Cerebellar cortex (tissue), 1 donor: ENCODE results near the gene HLCS.
"Not testable (repeated sequence)": the region's sequence is repeated elsewhere in the genome, so short reads cannot be mapped to it uniquely, and the experiment has no call there.

Experiments used
- DNase-seq: peaks from one replicate; pipeline ENCODE4 v3.0.0-alpha.2; 2015; ENCODE audit warnings: low spot score

HLCS gene

DNA sequence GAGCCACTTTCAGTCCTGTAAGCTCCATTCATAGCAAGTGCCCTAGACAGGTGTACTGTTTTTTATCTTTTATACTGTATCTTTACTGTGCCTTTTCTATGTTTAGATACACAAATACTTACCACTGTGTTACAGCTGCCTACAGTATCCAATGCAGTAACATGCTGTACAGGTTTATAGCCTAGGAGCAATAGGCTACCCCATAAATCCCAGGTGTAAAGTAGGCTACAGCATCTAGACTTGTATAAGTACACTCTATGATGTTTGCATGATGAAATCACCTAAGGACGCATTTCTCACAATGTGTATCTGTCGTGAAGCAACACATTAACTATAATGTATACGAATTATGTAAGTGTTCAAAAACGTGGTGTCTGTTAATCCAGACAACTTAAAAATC is 10.7 kb downstream of the HLCS start:
- no peak for DNase-seq

DNA sequence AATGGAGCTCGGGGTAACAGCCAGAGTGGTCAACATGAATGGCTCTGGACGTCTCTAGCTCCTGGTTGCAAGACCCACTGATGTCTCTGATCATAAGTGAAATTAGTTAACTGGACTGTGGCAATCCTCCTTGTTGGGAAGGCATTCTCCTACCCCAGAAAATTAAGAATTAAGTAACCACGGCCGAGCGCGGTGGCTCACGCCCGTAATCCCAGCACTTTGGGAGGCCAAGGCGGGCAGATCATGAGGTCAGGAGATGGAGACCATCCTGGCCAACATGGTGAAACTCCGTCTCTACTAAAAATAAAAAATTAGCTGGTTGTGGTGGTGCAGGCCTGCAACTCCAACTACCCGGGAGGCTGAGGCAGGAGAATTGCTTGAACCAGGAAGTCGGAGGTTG is 14.1 kb downstream of the HLCS start:
- not testable (repeated sequence) for DNase-seq

DNA sequence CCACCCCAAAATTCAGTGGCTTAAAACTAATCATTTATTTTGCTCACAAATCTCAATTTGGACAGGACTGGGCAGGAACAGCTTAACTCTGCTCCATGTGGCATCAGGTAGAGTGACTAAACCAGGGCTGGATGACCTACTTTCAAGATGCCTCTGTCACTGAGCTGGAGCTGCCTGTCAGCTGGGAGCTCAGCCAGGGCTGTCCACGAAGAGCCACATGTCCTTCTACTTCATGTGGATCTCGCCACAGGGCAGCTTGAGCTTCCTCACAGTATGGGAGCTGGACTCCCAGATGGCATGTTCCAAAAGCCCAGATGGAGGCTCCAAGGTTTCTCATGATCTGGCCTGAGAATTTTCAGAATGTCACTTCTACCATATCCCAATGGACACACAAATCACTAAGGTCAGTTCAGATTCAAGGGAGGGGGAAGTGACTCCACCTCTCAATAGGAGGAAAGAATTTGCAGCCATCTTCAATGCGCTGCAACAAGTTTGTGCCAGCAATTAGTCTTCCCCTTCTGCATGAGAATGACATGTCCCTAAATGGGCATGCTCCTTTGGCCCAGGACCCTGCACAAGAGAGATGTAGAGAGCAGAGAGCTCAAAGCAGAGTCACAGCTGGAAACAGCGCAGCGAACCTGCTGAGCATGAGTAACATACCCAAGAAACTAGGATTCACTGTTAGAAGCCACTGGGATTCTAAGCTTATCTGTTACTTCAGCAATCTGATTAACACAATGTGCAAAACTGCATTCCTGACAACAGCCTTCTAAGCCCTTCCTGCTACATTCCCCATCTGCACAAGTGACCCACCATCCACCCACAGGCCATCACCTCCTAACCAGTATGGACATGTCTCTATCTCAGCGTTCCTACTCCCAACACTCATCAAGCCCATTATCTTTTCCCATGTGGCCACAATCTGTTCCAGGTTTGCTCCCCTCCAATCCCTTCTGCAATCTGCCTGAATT is 17.0 kb downstream of the HLCS start:
- DNase-seq = peak; percentile 66

DNA sequence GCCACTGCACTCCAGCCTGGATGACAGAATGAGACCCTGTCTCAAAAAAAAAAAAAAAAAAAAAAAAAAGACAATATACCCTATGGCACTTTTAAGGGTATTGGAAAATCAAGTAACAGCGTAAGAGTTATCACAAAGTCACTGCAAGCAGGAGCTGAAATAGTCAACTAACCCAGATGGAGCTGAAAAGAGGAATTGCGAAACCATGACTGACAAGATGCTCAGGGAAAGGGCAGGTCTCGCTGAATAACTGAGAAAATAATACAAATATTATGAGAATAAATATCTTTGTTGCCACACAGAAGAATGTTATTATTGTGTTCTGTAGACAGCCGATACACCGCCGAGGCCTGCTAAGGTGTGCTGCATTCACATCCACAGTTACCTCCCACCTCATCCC is 17.8 kb downstream of the HLCS start:
- DNase-seq = no peak

DNA sequence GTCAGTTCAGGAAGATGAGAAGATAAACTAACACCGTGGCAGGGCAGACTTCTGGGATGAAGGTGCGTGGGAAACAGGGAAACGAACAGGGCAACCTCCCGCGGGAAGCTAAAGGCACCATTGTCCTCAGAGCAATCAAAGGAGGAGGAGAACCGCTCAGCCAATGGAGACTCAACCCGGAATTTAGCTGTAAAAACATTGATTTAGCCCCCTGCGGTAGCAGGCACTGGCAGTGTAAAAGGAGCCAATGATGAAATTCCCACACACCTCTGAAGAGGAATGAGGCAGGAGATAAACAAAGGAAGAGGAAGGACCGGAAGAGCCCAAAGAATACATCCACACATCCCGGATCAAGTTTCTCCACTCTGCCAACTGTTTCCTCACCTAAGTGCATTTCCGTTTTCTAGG is 19.5 kb downstream of the HLCS start:
- no peak for DNase-seq

DNA sequence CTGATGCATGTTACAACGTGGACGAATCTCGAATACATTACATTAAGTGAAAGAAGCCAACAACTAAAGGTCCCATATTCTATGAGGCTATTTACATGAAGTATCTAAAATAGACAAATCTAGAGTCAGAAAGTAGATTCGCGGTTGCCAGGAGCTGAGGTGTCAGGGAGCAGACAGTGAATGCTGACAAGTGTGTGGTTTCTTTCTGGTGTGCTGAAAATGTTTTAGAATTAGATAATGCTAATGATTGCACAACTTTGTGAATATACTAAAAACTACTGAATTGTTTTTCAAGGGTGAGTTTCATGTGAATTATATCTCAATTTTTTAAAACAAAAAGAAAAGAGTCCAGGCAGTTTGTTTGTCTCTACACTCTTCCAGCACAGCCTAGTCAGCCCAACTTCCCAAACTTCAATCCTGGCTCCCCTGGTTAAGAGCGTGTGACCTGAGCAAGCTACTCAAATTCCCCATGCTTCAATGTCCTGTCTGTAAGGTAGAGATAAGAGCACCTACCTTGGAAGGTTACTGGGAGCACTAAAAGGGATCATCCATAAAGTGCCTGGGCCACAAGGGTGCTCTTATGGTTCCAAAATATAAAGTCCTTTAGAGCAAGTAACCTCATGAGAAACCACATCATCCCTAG is 20.9 kb downstream of the HLCS start:
- DNase-seq = no peak

DNA sequence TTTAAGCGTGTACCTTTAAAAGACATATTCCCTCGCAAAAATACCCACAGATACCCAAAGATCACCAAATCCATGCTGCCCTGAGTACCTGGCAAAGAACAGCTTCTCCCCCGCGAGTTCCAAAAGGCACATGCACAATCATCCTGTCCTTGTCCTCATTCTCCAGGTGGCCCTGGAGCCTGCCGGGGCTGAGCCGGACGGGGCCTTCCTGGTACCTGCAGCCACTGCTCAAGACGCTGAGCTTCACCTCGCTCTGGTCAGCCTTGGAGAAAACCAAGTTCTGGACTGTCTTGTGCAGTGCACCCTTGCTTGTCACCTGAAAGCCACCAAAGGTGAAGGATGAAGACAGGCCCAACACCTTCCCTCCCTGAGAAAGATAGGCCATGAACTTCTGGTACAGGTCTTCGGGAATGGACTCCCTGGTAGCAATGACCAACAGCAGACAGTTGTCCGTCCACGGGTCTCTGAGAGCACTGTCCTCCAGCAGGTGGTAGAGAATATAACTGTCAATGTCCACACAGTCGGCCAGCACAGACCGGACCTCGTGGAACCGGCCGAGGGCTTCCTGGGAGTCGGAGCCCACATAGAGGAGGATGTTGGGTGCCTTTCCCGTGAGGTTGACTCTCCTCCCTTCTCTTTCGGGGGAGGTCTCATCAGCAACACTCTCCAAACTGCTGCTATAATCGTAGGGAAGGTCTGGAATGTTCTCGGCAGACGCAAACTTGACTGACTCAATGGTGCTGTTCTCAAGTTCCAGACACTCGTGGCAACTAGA is 29.9 kb downstream of the HLCS start:
- no peak for DNase-seq

DNA sequence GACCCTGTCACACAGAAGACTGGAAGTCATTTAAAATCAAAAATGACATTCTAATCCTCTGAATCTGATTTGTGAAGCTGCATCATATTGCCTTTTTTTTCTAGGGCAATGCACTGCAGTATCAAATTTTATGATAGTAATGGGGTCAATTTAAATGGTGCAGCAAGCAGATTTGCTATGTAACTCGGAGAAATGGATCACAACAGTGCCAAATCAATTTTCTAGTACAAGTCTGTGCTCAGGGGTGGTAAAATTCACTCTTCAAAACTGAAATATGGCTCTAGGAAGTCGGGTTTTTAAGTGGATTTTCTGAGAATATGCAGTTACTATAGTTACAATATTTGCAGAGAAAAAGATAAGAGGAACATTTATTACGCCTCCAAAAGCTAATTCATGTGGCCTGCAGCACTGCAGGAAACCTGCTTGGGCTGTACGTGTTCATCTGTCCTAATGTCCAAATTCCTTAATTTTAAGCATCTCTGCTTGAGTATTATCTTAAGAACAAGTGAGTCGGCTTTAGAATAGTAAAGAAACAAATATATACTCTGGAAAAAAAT is 31.5 kb downstream of the HLCS start:
- peak; percentile 27 for DNase-seq

DNA sequence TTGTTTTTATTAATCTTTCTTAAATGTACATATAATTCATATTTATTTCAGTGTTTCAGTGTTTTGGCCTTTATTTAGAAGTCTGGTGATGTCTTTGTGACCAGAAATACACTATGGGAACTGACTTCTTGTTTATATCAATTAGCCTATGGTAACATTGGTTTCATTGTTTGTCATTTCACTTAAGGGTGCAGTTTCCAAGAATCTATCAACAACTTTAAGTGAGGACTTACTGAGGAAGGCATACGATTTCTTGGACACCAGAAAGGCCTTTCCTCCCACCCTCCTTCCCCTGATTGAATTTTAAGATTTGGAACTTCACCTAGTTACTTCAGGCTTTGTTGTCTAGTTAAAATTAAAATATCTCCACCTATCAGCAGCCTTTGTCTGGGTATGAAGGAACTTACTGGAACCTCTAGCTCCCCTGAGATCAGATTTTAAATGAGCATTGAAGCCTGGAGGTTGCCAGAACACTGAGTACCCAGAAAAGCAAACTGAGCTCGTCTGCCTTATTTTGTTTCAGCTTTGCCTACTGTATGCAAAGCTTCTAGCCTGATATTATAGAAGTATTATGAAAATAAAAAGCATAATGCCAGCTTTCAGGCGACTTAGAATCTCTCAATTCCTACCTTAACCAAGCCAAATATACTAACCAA is 34.2 kb downstream of the HLCS start:
- DNase-seq = no peak

DNA sequence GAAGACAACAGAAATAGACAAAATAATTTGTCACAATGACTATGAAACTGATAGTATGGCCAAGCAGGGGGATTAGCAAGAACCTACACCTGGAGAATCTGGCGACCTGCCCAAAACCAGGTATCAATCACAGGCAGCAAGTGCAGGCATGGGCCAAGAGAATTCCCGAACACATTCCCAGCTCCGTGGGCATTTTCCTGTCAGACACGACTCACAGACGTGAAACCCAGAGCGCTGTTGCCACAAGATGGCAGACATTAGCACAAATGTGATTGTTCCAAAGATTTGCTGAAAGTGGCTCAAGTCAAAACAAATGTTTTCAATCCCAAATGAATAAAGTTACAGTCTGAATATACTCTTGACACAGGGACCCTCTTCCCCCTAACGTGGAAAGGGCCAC is 36.8 kb downstream of the HLCS start:
- peak; percentile 63 for DNase-seq

DNA sequence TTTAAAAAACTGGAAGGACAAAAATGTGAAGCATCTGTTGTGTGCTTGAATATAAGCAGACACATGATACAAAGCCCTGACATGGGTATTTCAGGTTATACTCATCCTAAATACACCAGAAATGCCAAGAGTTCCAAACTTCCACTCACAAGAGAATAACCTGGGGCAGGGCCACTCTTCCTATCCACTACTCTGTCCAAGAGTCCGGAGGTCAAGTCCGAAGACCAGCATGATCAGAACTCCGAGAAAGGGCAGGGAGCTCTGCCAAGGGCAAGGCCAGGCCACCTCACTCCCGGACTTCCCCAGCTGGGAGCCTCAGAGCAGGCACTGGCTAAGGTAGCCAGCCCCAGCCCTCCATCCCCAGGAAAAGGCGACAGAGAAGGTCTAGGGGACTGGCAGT is 37.5 kb downstream of the HLCS start:
- DNase-seq = no peak

DNA sequence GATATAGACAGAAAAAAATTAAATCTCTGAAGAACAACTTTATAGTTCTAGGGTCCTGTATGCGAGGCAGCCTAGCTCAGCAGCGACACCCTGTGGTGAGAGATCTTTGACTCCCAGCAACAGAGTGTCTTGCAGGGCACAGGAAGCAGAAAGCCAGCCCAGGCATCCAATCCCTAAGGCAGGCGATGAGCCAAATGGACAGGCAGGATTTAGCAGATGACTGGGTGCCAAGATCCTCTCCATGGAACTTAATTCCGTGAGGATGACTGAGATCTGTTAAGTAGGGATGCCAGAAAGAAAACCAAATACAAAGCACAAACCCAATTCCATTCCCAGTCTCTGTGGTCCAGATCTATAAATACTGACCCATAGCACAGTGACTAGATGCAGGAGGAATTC is 38.8 kb downstream of the HLCS start:
- DNase-seq = peak; percentile 95

DNA sequence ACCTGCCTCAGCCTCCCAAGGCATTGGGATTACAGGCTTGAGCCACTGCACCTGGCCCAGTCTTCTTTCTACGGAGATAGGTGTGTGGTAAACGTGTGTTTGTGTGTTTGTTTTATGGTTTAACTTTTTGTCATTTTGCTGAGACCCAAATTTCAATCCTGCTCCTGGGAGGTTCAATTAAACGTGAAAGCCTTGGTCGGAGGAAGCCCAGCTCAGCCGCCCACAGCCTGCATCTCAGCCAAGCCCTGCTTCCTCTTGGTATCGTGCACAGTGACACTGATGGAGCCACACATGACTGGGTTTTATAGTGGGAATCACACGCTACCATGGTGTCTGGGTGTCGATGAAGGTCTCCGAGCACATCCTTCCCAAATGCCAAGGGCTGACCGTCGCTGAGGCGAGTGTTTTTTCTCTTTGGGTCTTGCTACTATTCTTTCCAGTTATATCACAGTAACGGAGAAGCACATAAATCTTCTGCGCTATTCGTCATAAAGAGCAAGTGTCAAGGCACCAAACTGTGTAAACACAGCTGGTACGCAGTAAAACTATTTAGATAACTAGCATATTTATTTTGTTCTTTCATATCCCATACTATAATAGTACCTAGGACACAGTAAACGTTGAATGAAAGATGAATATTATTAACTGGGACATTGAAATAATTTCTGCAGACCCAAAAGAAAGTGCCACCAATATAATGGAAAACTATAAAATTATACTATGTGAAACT is 39.3 kb downstream of the HLCS start:
- DNase-seq = no peak

DNA sequence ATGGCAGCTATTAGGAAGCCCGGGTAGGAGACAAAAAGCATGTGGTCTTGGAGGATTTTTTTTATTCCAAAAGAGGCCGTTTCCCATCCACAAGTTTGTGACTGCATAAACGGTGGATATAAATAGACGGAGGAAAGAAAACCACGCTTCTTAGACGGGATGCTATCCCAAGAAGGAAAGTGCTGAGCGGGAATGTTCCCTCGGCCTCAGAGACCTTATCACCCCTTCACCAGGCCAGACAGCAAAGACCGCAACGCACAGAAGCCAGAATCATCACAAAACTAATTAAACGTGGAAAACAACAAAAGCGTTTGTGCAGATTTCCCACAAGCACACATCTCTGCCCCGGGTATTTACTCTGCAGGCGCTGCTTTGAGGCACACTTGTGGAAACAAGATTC is 43.2 kb downstream of the HLCS start:
- DNase-seq = no peak

DNA sequence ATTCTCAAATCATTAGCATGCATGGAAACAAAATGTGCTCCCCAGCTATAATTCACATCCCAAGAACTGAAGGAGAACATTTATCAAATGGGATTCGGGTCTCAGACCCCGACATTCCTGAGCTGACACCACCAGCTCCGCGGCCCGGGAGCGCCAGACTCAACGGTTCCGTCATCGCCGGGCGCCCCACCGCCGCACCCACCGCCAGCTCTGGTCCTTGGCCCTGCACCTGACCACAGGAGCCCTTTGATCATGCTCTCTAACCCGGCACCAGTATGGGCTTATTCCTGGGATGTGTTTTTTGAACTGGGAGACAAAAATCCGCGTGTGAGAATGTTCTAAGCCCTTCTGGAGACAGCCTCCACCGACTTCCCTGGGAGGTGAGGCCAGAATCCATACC is 43.6 kb downstream of the HLCS start:
- no peak for DNase-seq

DNA sequence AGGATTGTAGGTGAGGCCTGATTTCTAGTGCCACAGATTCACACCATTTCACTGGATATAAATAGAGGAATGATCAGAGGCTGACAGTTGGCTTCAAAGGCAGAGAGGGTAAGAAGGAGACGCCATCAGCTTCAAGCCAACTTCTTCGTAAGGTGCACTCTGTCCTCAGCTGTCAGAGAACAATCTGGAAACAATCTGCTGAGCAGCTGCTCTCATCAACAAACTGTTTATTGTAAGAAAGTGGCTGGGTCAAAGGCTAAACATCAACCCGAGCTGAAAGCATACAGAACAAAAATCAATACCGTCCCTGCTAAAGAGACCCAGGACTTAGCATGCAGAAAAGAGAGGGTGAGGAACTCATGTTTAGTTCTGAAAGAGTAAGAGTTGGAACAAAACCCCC is 48.2 kb downstream of the HLCS start:
- DNase-seq = no peak

DNA sequence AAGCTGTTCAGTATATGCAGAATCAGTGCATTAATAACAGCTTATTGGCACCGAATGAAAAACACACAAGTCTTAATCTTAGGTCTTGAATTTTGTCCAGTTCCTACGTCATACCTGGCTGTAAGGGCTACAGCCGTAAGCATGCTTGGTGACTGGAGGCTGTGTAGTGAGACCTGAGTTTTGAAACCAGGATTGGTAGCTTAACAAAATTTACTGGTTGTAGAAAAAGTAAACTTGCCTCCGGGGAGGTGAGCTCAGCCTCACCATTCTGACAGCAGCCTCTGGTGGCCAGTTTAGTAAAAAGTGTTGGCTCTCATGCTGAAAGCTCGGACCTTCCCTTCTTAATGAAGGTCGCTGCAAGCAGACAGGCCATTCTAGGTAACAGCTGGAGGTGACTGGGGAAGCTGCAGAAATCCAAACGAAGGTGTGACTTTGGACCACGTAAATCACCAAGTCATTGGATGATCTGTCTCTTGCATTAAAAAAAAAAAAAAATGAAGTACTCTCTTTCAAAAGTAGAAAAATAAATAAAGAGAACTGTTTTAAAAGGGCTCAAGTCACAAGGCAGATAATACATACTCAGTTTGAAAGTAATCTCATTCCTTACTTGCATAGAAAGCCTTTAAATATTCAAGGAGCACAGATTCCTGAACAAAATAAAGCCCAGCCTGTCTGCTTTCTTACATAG is 48.9 kb downstream of the HLCS start:
- DNase-seq = peak; percentile 52

DNA sequence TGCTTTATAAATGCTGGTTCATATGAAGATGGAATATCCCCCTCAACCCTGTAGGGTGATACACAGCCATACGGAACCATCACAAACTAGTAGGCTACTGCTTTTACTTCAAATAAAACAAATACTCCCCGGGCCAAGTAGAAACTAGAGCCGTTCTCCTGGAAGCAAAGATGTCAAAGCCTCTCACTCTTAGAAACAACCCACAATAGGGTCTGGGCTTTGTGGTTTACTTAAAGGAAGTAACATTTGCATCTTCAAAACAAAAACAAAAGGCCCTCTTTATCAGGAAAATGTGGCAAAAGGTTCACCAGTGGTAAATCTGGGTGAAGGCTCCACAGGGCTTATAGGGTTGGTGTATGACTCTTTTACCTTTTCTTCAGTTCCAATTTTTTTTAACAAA is 49.8 kb downstream of the HLCS start:
- DNase-seq = no peak

DNA sequence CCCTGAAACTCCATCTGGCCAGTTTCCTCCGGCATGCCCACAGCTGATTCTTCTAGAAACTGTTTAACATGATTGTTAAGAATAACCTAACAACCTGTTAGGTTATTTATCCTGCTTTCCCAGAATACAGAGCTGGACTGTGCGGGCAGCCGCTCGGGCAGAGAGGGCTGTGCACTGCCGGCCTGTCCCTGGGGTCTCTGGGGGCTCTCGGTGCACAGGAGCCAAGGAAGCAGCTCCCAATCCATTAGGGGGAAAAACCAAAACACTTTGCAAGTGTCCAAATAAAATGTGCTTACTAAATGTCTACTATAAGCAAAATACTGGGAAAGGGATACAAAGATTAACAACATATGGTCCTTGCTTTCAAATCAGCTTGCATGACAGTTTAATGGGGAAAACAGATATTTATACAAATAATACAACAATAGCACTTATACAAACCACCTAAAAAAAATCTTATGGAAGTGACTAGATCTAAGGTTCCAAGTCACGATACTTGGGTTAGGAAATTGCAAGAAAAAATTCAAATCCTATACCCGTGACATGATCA is 50.7 kb downstream of the HLCS start:
- DNase-seq = no peak

DNA sequence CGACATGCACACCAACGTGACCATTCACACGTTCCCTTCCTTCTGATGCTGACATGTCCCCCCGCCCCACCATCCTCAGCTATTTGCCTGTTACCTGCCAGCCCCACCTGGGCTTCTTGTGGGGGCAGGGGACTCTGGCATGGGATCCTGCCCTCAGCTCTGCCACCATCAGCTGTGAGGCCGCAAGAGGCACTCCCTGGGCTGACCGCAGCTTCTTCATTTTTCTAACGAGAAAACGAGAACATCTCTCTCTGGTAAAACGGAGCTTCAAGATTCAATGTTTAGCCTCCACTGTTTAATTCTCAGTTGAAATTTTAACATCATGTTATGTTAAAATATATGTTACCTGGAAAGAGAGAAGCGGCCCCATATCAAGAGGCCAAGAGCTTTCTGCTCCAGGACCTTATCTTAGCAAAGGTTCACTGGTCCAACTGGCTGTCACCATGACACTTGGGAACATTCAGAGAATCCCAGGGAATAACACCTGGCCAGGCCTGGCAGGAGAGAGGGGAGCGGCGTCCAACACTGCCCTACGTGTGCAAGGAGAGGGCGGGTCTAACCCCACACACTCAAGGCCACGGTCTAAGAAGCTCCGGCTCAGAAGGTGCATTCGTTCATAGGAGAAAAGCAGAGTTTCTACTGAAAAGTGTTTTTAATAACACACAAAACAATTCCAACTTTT is 51.3 kb downstream of the HLCS start:
- no peak for DNase-seq
